Vagina (tissue), 2 donors: ENCODE results near the gene STK32B.

Source experiments
- CTCF ChIP-seq, 3 experiments: fragments of 450-650 bp in 2 of 3; fragments of 200-600 bp in 1 of 3; sonication (generic) in 1 of 3; IDR thresholded peaks; one replicate each; pipeline ENCODE4 v1.5.1; 2017 to 2019; ENCODE audit warnings: antibody characterized with exemption in 3 of 3, mild to moderate bottlenecking in 2 of 3, moderate library complexity in 2 of 3
- POLR2A ChIP-seq, 2 donors: fragments of 450-650 bp; IDR thresholded peaks; one replicate each; pipeline ENCODE4 v1.6.1; 2017; ENCODE audit warnings: antibody characterized with exemption in 2 of 2, mild to moderate bottlenecking in 2 of 2, moderate library complexity in 2 of 2

- no peak for TF ChIP-seq CTCF (IDR thresholded peaks at IDR 0.05)
- TF ChIP-seq POLR2A (IDR thresholded peaks at IDR 0.05): no peak
Observed at GRCh38 chr4:5030927-5031326, 20.4 kb upstream of the STK32B start.
